Transverse colon (tissue), 1 donor: Measurements from ENCODE around the gene CFAP46.

ENCODE experiments used
- EP300 ChIP-seq: sonication (generic); formaldehyde crosslinking; IDR thresholded peaks from one replicate; pipeline ENCODE4 v1.6.1; 2017; ENCODE audit warnings: antibody characterized with exemption, low read depth
- POLR2A ChIP-seq: fragments of 450-650 bp; IDR thresholded peaks from one replicate; pipeline ENCODE4 v1.6.1; 2016; ENCODE audit warnings: antibody characterized with exemption, mild to moderate bottlenecking, moderate library complexity

DNA sequence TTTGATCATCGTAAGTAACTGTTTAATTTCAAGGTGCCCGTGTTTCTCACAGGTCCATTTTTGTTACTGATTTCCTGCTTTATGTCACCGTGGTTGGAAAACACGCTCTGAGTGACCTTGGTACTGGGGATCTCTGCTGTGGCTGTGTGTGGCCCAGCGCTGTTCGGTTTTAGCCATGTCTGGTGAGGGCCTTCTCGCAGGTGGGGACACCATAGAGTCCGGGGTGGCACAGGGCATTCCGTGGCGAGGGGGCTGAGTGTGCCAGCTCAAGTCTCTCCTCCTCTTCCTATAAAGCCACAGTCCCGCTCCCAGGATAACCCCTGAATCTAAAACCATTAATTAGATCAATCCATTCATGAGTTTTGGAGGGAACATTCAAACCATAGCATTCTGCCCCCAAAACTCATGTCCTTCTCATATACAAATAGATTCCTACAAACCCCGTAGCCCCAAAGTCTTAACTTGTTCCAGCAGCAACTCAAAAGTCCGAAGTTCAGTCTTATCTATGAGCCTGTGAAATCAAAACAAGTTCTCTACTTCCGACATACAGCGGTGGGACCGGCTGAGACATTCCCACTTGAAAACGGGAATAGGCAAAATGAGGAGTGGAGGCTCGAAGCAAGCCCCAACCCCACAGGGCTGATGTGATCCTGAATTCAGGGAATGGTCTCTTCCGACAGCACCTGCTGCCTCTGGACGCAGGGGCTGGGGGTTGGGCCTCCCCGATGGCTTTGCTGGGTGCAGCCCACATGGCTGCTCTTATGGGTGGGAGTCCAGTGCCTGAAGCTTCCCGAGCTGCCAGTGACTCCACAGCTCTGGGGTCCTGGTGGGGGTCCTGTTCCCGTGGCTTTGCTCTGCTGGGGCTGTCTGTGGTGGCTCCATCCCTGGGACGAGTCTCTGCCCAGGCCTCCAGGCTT is 101.4 kb downstream of the CFAP46 start:
- TF ChIP-seq POLR2A (no peak), EP300 (no peak)
